Activated T-cell treated with anti-CD3 and anti-CD28 coated beads, Interleukin-2, amount 50 U/mL, for 72 hours (primary cell): Measurements from ENCODE around the gene ACOX3. TPM values are rescaled to one million over a fixed set of nuclear protein-coding genes. Genes with fewer than 3 reads are reported as not detected.
"Not testable (repeated sequence)": the region's sequence is repeated elsewhere in the genome, so short reads cannot be mapped to it uniquely, and the experiment has no call there.

Experiments used
- ATAC-seq, 2 donors: fragments of 150-1000 bp; cut with Tn5 transposase; replicated peaks in 1 of 2; 2 replicates each; pipeline ENCODE4 v1.10.0; 2021; ENCODE audit warnings: moderate library complexity in 2 of 2, mild to moderate bottlenecking in 1 of 2
- DNase-seq, 2 donors: peaks; one replicate each; pipeline ENCODE4 v3.0.0; 2021 to 2022; ENCODE audit warnings: mixed read lengths in 1 of 2
- H3K27ac Mint-ChIP-seq: one replicate; pipeline ENCODE4 v1.8.0; 2022; ENCODE audit warnings: mild to moderate bottlenecking, moderate library complexity, mixed read lengths
- H3K27me3 Mint-ChIP-seq: one replicate; pipeline ENCODE4 v1.8.0; 2022; ENCODE audit warnings: low read depth, mixed read lengths
- H3K36me3 Mint-ChIP-seq, 2 donors: one replicate each; pipeline ENCODE4 v1.8.0; 2022; ENCODE audit warnings: mixed read lengths in 2 of 2, mild to moderate bottlenecking in 1 of 2; ENCODE audit not compliant: insufficient read depth in 2 of 2
- H3K4me1 Mint-ChIP-seq: one replicate; pipeline ENCODE4 v1.8.0; 2022; ENCODE audit warnings: low read depth, mixed read lengths
- H3K4me3 Mint-ChIP-seq, 2 donors: one replicate each; pipeline ENCODE4 v1.8.0; 2022; ENCODE audit warnings: mild to moderate bottlenecking in 2 of 2, mixed read lengths in 2 of 2, moderate library complexity in 2 of 2
- H3K9me3 Mint-ChIP-seq, 2 donors: one replicate each; pipeline ENCODE4 v1.8.0; 2022; ENCODE audit warnings: mixed read lengths in 2 of 2
- total RNA-seq, 2 donors: library from RNA; stranded (reverse); gene quantifications; one replicate each; pipeline ENCODE4 v1.2.3, GENCODE V29; 2022

The ACOX3 gene
- total RNA-seq, result 10 to 100 TPM; 22.2 to 31.2 TPM

- Mint-ChIP-seq H3K4me1 (peaks cover 87% of the 10 kb centered on the region), H3K4me3 (peak within 1 kb of the TSS; percentile 86 to 93), H3K36me3 (peaks cover 5 to 8% of the 10 kb centered on the region in 2 donors), H3K27ac (peak within 1 kb of the TSS; percentile 97), H3K9me3 (no peaks in the 10 kb centered on the region), H3K27me3 (no peaks in the 10 kb centered on the region)
- peak; percentile 95 to 97 for ATAC-seq
- peak; percentile 93 to 99 for DNase-seq
Observed at GRCh38 chr4:8440492-8441311, at the start of gene ACOX3, which contains the start of gene TRMT44. Gene ACOX3 (minus strand): TSS chr4:8440723. CDS start chr4:8416521, 24,202 bp downstream. Gene TRMT44 (plus strand): TSS chr4:8440777. CDS start chr4:8440823, 46 bp downstream.

GRCh38 chr4:8488791-8489369 lies 48.4 kb upstream of the ACOX3 start:
- H3K36me3 Mint-ChIP-seq, result no peaks in the 10 kb centered on the region
- no peak for ATAC-seq

GRCh38 chr4:8486643-8487042 lies 46.1 kb upstream of the ACOX3 start:
- not testable (repeated sequence) for H3K4me3 Mint-ChIP-seq, H3K4me1 Mint-ChIP-seq, ATAC-seq, H3K9me3 Mint-ChIP-seq, DNase-seq, H3K27me3 Mint-ChIP-seq, H3K27ac Mint-ChIP-seq, H3K36me3 Mint-ChIP-seq

More at GRCh38 chr4:8488791-8489369, 48.4 kb upstream of the ACOX3 start:
- Mint-ChIP-seq H3K27me3 (no peaks in the 10 kb centered on the region), H3K9me3 (no peaks in the 10 kb centered on the region), H3K4me3 (no peak overlapping the region), H3K27ac (no peak overlapping the region), H3K4me1 (no peaks in the 10 kb centered on the region)
- no peak for DNase-seq

GRCh38 chr4:8480221-8480620 lies 39.7 kb upstream of the ACOX3 start:
- Mint-ChIP-seq H3K27ac (no peak overlapping the region), H3K36me3 (no peaks in the 10 kb centered on the region), H3K27me3 (no peaks in the 10 kb centered on the region), H3K4me1 (no peaks in the 10 kb centered on the region), H3K9me3 (no peaks in the 10 kb centered on the region), H3K4me3 (no peak overlapping the region)
- ATAC-seq, result no peak
- DNase-seq, result no peak

- H3K4me3 Mint-ChIP-seq, result no peak overlapping the region
- H3K27me3 Mint-ChIP-seq, result no peaks in the 10 kb centered on the region
- no peak for DNase-seq
- no peaks in the 10 kb centered on the region for H3K4me1 Mint-ChIP-seq
- no peak for ATAC-seq
- H3K36me3 Mint-ChIP-seq, result no peaks in the 10 kb centered on the region
- no peak overlapping the region for H3K27ac Mint-ChIP-seq
- H3K9me3 Mint-ChIP-seq, result no peaks in the 10 kb centered on the region
Observed at GRCh38 chr4:8478801-8479744, 38.5 kb upstream of the ACOX3 start.

GRCh38 chr4:8478371-8478770 lies 37.8 kb upstream of the ACOX3 start:
- ATAC-seq (no peak), DNase-seq (no peak)
- no peaks in the 10 kb centered on the region for H3K36me3 Mint-ChIP-seq
- H3K4me1 Mint-ChIP-seq, result no peaks in the 10 kb centered on the region
- no peaks in the 10 kb centered on the region for H3K9me3 Mint-ChIP-seq
- H3K27ac Mint-ChIP-seq, result no peak overlapping the region
- no peaks in the 10 kb centered on the region for H3K27me3 Mint-ChIP-seq
- no peak overlapping the region for H3K4me3 Mint-ChIP-seq

- no peaks in the 10 kb centered on the region for H3K4me1 Mint-ChIP-seq
- no peaks in the 10 kb centered on the region for H3K36me3 Mint-ChIP-seq
- no peaks in the 10 kb centered on the region for H3K9me3 Mint-ChIP-seq
- DNase-seq (no peak), ATAC-seq (no peak)
- H3K27me3 Mint-ChIP-seq, result no peaks in the 10 kb centered on the region
- no peak overlapping the region for H3K27ac Mint-ChIP-seq
- H3K4me3 Mint-ChIP-seq, result no peak overlapping the region
Observed at GRCh38 chr4:8477676-8478075, 37.2 kb upstream of the ACOX3 start.

- Mint-ChIP-seq H3K27me3 (no peaks in the 10 kb centered on the region), H3K36me3 (no peaks in the 10 kb centered on the region), H3K4me1 (no peaks in the 10 kb centered on the region), H3K27ac (no peak overlapping the region), H3K4me3 (no peak overlapping the region), H3K9me3 (no peaks in the 10 kb centered on the region)
- ATAC-seq (no peak), DNase-seq (no peak)
Observed at GRCh38 chr4:8477095-8477635, 36.6 kb upstream of the ACOX3 start.

- H3K27ac Mint-ChIP-seq, result no peak overlapping the region
- no peak overlapping the region for H3K4me3 Mint-ChIP-seq
- no peaks in the 10 kb centered on the region for H3K36me3 Mint-ChIP-seq
- no peaks in the 10 kb centered on the region for H3K9me3 Mint-ChIP-seq
- no peaks in the 10 kb centered on the region for H3K27me3 Mint-ChIP-seq
- DNase-seq, result no peak
- ATAC-seq, result no peak
- H3K4me1 Mint-ChIP-seq, result no peaks in the 10 kb centered on the region
Observed at GRCh38 chr4:8475751-8476575, 35.4 kb upstream of the ACOX3 start.

GRCh38 chr4:8474856-8475255 lies 34.3 kb upstream of the ACOX3 start:
- H3K27me3 Mint-ChIP-seq, result no peaks in the 10 kb centered on the region
- no peak overlapping the region for H3K4me3 Mint-ChIP-seq
- DNase-seq, result no peak
- ATAC-seq, result peak in 1 of 2 donors; percentile 18
- H3K27ac Mint-ChIP-seq, result no peak overlapping the region
- no peaks in the 10 kb centered on the region for H3K4me1 Mint-ChIP-seq
- no peaks in the 10 kb centered on the region for H3K36me3 Mint-ChIP-seq
- H3K9me3 Mint-ChIP-seq, result no peaks in the 10 kb centered on the region

- Mint-ChIP-seq H3K9me3 (no peaks in the 10 kb centered on the region), H3K4me3 (no peak overlapping the region), H3K36me3 (no peaks in the 10 kb centered on the region), H3K4me1 (no peaks in the 10 kb centered on the region), H3K27me3 (no peaks in the 10 kb centered on the region), H3K27ac (no peak overlapping the region)
- DNase-seq (no peak), ATAC-seq (no peak)
Observed at GRCh38 chr4:8473920-8474590, 33.5 kb upstream of the ACOX3 start.
